ENCODE data around the gene DPYSL4. TPM values are rescaled to one million over a fixed set of nuclear protein-coding genes. Genes with fewer than 3 reads are reported as not detected.

Gene DPYSL4
- total and polyA plus RNA-seq, 3 donors from 2014 or later = 11.7 to 21.0 (median 13.9) TPM

GRCh38 chr10:132146271-132146671 lies 40.5 kb upstream of the DPYSL4 start:
- no peak overlapping the region for H3K27ac ChIP-seq
- no peaks in the 10 kb centered on the region for H3K9me3 ChIP-seq
- H3K36me3 ChIP-seq (ENCODE audit: low read depth, missing control alignments) = no peaks in the 10 kb centered on the region
- intact Hi-C loops (cut with DNase I; ENCODE audit: low total_unique reads) = no loop called here
- WGBS, 2 donors = 89 to 90% methylated on average over 4 to 8 of the region's 8 CpGs
- TF ChIP-seq CTCF (IDR thresholded peaks at IDR 0.05) (no peak), POLR2A (IDR thresholded peaks at IDR 0.05) (no peak)
- no peaks in the 10 kb centered on the region for H3K4me1 ChIP-seq
- no peak for DNase-seq
- no peak overlapping the region for H3K4me3 ChIP-seq
- no peaks in the 10 kb centered on the region for H3K27me3 ChIP-seq

GRCh38 chr10:132146941-132147915 lies 39.5 kb upstream of the DPYSL4 start:
- intact Hi-C loops (cut with DNase I; ENCODE audit: low total_unique reads) = no loop called here
- DNase-seq = no peak
- Histone ChIP-seq H3K9me3 (no peaks in the 10 kb centered on the region), H3K27me3 (no peaks in the 10 kb centered on the region), H3K27ac (no peak overlapping the region), H3K36me3 (ENCODE audit: low read depth, missing control alignments) (no peaks in the 10 kb centered on the region), H3K4me1 (no peaks in the 10 kb centered on the region), H3K4me3 (no peak overlapping the region)
- TF ChIP-seq CTCF (IDR thresholded peaks at IDR 0.05) = no peak
- no peak for TF ChIP-seq POLR2A (IDR thresholded peaks at IDR 0.05)
- WGBS, 2 donors = 86 to 94% methylated on average over 20 to 31 of the region's 31 CpGs

GRCh38 chr10:132148261-132149251 lies 38.2 kb upstream of the DPYSL4 start:
- no peak for TF ChIP-seq POLR2A (IDR thresholded peaks at IDR 0.05)
- no peak for TF ChIP-seq CTCF (IDR thresholded peaks at IDR 0.05)
- H3K4me3 ChIP-seq = no peak overlapping the region
- H3K27ac ChIP-seq = no peak overlapping the region
- no peak for DNase-seq
- intact Hi-C loops (cut with DNase I; ENCODE audit: low total_unique reads) = no loop called here
- WGBS, 2 donors = 81 to 86% methylated on average over 24 to 39 of the region's 43 CpGs
- no peaks in the 10 kb centered on the region for H3K36me3 ChIP-seq (ENCODE audit: low read depth, missing control alignments)
- no peaks in the 10 kb centered on the region for H3K4me1 ChIP-seq
- H3K9me3 ChIP-seq = no peaks in the 10 kb centered on the region
- H3K27me3 ChIP-seq = no peaks in the 10 kb centered on the region

- no peak overlapping the region for H3K4me3 ChIP-seq
- no peaks in the 10 kb centered on the region for H3K36me3 ChIP-seq (ENCODE audit: low read depth, missing control alignments)
- H3K4me1 ChIP-seq = no peaks in the 10 kb centered on the region
- intact Hi-C loops (cut with DNase I; ENCODE audit: low total_unique reads) = no loop called here
- 78 to 90% methylated on average over 12 to 15 of the region's 23 CpGs for WGBS, 2 donors
- H3K27ac ChIP-seq = no peak overlapping the region
- DNase-seq = no peak
- no peaks in the 10 kb centered on the region for H3K9me3 ChIP-seq
- H3K27me3 ChIP-seq = no peaks in the 10 kb centered on the region
- no peak for TF ChIP-seq CTCF (IDR thresholded peaks at IDR 0.05)
- TF ChIP-seq POLR2A (IDR thresholded peaks at IDR 0.05) = no peak
These were observed 37.5 kb upstream of the DPYSL4 start for GRCh38 chr10:132149271-132149670.

All from testis (tissue), 3 donors.